HL-60 (cell line): ENCODE results near the gene CAMTA1.

Source experiments
- DNase-seq, 2 experiments: peaks; one replicate each; pipeline ENCODE4 v3.0.0-alpha.2; 2010 to 2020; ENCODE audit warnings: low read depth in 1 of 2, low spot score in 1 of 2
- H3K27ac ChIP-seq: fragments of 250-450 bp; sonication (Bioruptor Pico); replicated peaks from 2 replicates; pipeline ENCODE4 v1.5.1; 2020; ENCODE audit warnings: mild to moderate bottlenecking, moderate library complexity
- H3K27me3 ChIP-seq: fragments of 250-450 bp; sonication (Bioruptor Pico); 2 replicates; pipeline ENCODE4 v1.5.1; 2021; ENCODE audit warnings: mild to moderate bottlenecking, moderate library complexity; ENCODE audit not compliant: insufficient read depth, poor library complexity, severe bottlenecking
- H3K4me3 ChIP-seq: replicated peaks from 2 replicates; pipeline ENCODE4 v1.5.1; 2011; ENCODE audit warnings: mild to moderate bottlenecking, control low read depth, low read length; ENCODE audit not compliant: insufficient read depth
- CTCF ChIP-seq: IDR thresholded peaks from one replicate; pipeline ENCODE4 v1.5.1; 2011; ENCODE audit warnings: low read length, control low read depth, inconsistent platforms; ENCODE audit not compliant: insufficient read depth
- GABPA ChIP-seq: IDR thresholded peaks from 2 replicates; pipeline ENCODE4 v1.6.1; 2012; ENCODE audit warnings: low read depth
- POLR2AphosphoS5 ChIP-seq: IDR thresholded peaks from 2 replicates; pipeline ENCODE4 v1.6.1; 2012; ENCODE audit warnings: low read depth
- REST ChIP-seq: IDR thresholded peaks from 2 replicates; pipeline ENCODE4 v1.6.1; 2012; ENCODE audit warnings: low read depth; ENCODE audit not compliant: insufficient replicate concordance
- SPI1 ChIP-seq: IDR thresholded peaks from 2 replicates; pipeline ENCODE4 v1.6.1; 2012; ENCODE audit warnings: low read depth, mild to moderate bottlenecking, borderline replicate concordance

The CAMTA1 gene

GRCh38 chr1:7558921-7559869 lies 773.9 kb downstream of the CAMTA1 start:
- TF ChIP-seq CTCF, result no peak
- TF ChIP-seq SPI1, result no peak
- TF ChIP-seq GABPA, result no peak
- no peak for TF ChIP-seq REST
- TF ChIP-seq POLR2AphosphoS5, result no peak
- DNase-seq, result no peak

GRCh38 chr1:7560128-7560527 lies 774.9 kb downstream of the CAMTA1 start:
- DNase-seq, result no peak
- Histone ChIP-seq H3K27ac (no peak overlapping the region), H3K4me3 (no peak overlapping the region), H3K27me3 (no peaks in the 10 kb centered on the region)
- no peak for TF ChIP-seq CTCF
- no peak for TF ChIP-seq POLR2AphosphoS5
- TF ChIP-seq REST, result no peak
- no peak for TF ChIP-seq GABPA
- TF ChIP-seq SPI1, result no peak

More at GRCh38 chr1:7558921-7559869, 773.9 kb downstream of the CAMTA1 start:
- H3K4me3 ChIP-seq, result no peak overlapping the region
- H3K27ac ChIP-seq, result no peak overlapping the region
- no peaks in the 10 kb centered on the region for H3K27me3 ChIP-seq

DNA sequence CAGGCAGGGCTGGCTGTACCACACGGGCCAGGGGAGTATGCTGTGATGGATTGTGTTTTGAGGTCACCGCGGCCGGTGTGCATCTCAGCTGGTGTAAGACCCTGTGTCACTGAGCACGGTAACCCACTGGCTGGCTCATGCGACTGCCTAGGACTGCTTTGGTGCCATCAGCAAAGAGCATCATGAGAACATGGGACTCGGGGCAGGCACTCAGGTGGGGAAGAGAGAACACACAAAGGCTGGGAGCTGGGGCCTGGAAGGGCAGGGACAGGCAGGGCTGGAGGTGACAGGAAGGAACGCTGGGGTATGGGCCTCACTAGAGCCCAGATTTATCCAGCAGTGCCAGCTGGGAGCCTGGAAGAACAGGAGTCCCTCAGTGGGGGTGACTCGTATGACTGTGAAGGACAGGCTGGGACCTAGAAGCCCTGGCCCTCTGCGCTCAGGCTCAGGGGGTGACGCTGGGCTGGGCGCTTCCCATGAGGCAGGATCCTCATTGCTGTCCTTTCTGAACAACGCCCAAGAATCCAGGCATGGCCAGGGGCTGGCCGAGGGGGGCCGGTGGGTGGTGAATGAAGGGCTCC lies 775.4 kb downstream of the CAMTA1 start:
- Histone ChIP-seq H3K4me3 (no peak overlapping the region), H3K27me3 (no peaks in the 10 kb centered on the region), H3K27ac (no peak overlapping the region)
- no peak for DNase-seq
- TF ChIP-seq CTCF (no peak), SPI1 (no peak), REST (no peak), GABPA (no peak), POLR2AphosphoS5 (no peak)
